ENCODE results near the gene RPS19.

DNA sequence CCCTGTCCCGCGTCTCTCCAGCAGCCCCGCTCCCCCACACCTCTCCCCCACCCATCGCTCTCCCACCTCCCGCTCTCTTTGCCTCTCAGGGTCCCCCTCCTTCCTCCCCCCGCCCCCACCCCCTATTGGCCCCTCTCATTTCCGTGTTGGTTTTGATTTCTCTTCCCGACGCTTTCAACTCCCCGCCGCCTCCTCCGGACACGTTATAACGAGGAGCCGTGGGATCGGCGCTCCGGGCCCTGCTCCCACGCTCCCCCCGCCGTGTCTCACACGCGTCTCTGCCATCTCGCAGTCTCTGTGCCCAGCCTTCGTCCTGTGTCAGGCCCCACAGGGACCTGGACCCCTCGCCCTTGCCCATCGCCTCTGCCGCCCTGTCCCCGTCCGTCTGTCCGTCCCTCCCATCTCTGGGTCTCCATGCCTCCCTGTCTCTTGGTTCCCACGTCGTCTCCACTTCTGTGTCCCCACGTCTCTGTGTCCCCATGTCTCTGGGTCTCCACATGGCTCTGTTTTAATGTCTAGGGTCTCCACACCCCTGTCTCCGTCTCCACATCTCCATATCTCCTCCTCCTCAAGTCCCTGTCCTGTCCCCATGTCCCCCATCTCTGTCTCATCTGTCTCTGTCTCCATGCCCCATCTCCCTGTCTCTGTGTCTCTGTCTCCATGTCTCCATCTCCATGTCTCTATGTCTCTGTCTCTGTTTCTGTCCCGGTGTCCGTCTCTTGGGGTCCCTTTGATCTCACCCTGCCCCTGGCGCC, 55.1 kb downstream of the RPS19 start:
- TF ChIP-seq POLR2A (IDR thresholded peaks at IDR 0.05; ENCODE audit: borderline replicate concordance, extremely low read depth, insufficient read depth, insufficient read length) (no peak), EZH2 (IDR thresholded peaks at IDR 0.05) (no peak), EZH2phosphoT487 (IDR thresholded peaks at IDR 0.05; ENCODE audit: borderline replicate concordance) (no peak), CTCF (IDR thresholded peaks at IDR 0.05 in 2 of 3, conservative IDR thresholded peaks at IDR 0.05 in 1 of 3; ENCODE audit: borderline replicate concordance in 1 of 3, insufficient read depth in 1 of 3, low read depth in 2 of 3, low read length in 2 of 3) (no peak), CEBPB (IDR thresholded peaks at IDR 0.05; ENCODE audit: low read depth) (no peak), POLR2AphosphoS5 (IDR thresholded peaks at IDR 0.05; ENCODE audit: low read depth, low read length) (no peak), TCF7L2 (IDR thresholded peaks at IDR 0.05; ENCODE audit: borderline replicate concordance, extremely low read depth, insufficient read depth, insufficient read length) (no peak), RAD21 (IDR thresholded peaks at IDR 0.05; ENCODE audit: low read depth) (no peak), JUND (IDR thresholded peaks at IDR 0.05) (no peak), SIN3A (IDR thresholded peaks at IDR 0.05; ENCODE audit: low read depth) (no peak)
- TF ChIP-seq, protein P1, sequence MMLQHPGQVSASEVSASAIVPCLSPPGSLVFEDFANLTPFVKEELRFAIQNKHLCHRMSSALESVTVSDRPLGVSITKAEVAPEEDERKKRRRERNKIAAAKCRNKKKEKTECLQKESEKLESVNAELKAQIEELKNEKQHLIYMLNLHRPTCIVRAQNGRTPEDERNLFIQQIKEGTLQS (IDR thresholded peaks at IDR 0.05), result no peak
- TF ChIP-seq, protein P2, sequence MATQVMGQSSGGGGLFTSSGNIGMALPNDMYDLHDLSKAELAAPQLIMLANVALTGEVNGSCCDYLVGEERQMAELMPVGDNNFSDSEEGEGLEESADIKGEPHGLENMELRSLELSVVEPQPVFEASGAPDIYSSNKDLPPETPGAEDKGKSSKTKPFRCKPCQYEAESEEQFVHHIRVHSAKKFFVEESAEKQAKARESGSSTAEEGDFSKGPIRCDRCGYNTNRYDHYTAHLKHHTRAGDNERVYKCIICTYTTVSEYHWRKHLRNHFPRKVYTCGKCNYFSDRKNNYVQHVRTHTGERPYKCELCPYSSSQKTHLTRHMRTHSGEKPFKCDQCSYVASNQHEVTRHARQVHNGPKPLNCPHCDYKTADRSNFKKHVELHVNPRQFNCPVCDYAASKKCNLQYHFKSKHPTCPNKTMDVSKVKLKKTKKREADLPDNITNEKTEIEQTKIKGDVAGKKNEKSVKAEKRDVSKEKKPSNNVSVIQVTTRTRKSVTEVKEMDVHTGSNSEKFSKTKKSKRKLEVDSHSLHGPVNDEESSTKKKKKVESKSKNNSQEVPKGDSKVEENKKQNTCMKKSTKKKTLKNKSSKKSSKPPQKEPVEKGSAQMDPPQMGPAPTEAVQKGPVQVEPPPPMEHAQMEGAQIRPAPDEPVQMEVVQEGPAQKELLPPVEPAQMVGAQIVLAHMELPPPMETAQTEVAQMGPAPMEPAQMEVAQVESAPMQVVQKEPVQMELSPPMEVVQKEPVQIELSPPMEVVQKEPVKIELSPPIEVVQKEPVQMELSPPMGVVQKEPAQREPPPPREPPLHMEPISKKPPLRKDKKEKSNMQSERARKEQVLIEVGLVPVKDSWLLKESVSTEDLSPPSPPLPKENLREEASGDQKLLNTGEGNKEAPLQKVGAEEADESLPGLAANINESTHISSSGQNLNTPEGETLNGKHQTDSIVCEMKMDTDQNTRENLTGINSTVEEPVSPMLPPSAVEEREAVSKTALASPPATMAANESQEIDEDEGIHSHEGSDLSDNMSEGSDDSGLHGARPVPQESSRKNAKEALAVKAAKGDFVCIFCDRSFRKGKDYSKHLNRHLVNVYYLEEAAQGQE (IDR thresholded peaks at IDR 0.05; ENCODE audit: low read depth), result no peak

Data from HCT116 (cell line).